Urothelium cell line (cell line): ENCODE data around the gene GPR152.

Experiments
- DNase-seq: peaks from one replicate; pipeline ENCODE4 v3.0.0; 2011; ENCODE audit warnings: low spot score, mixed read lengths
- FAIRE-seq: peaks from 2 replicates; lab custom pipeline; 2011; peaks lifted over from hg19 to GRCh38; lab: Jason Lieb, UNC

The GPR152 gene

GRCh38 chr11:67442504-67443404, 9.8 kb downstream of the GPR152 start:
- DNase-seq (peak; percentile 21), FAIRE-seq (no peak)

DNA sequence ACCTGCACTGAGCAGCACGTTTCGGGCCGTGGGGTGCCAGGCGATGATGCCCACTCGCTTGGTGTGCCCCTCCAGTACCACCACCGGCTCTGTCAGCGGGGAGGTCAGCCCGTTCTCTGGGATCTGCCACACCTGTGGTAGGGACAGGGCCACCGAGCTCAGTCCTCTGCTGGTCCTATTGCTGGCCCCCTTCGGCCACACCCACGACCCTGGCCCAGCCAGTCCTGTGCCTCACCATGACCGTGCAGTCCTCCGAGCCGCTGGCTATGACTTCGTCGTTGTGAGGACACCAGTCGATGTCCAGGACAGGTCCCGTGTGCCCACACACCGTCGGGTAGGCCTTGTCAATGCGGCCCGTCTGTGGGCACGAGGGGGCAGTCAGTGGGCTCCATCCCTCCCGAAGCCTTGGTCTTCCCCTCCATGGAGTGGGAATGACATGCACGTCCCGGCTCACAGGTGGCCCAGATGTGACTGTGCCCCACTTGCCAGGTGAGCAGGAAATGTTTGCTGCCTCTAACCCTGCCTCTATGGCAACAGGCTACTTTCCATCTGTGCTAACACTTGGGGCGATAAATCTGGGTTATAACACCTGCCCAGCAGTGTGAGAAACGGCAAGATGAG, 10.7 kb downstream of the GPR152 start:
- DNase-seq (no peak), FAIRE-seq (no peak)

- FAIRE-seq (no peak), DNase-seq (no peak)
These were observed 11.4 kb downstream of the GPR152 start for GRCh38 chr11:67441098-67441563.

GRCh38 chr11:67440229-67441097, 12.1 kb downstream of the GPR152 start:
- FAIRE-seq (no peak), DNase-seq (no peak)

- FAIRE-seq = peak; percentile 17
These were observed 13.0 kb downstream of the GPR152 start for GRCh38 chr11:67439321-67440228.

GRCh38 chr11:67438158-67438902, 14.2 kb downstream of the GPR152 start:
- DNase-seq (no peak), FAIRE-seq (no peak)

More at GRCh38 chr11:67439321-67440228, 13.0 kb downstream of the GPR152 start:
- DNase-seq = no peak

GRCh38 chr11:67437809-67438157, 14.7 kb downstream of the GPR152 start:
- FAIRE-seq = no peak
- DNase-seq = no peak

GRCh38 chr11:67437082-67437808, 15.3 kb downstream of the GPR152 start, which contains the start of gene PTPRCAP:
PTPRCAP (minus strand) TSS chr11:67437682; CDS start chr11:67437619, 63 bp downstream.
- FAIRE-seq (no peak), DNase-seq (no peak)

- no peak for FAIRE-seq
- DNase-seq = peak; percentile 37
These were observed 16.0 kb downstream of the GPR152 start for GRCh38 chr11:67436459-67437081.

DNA sequence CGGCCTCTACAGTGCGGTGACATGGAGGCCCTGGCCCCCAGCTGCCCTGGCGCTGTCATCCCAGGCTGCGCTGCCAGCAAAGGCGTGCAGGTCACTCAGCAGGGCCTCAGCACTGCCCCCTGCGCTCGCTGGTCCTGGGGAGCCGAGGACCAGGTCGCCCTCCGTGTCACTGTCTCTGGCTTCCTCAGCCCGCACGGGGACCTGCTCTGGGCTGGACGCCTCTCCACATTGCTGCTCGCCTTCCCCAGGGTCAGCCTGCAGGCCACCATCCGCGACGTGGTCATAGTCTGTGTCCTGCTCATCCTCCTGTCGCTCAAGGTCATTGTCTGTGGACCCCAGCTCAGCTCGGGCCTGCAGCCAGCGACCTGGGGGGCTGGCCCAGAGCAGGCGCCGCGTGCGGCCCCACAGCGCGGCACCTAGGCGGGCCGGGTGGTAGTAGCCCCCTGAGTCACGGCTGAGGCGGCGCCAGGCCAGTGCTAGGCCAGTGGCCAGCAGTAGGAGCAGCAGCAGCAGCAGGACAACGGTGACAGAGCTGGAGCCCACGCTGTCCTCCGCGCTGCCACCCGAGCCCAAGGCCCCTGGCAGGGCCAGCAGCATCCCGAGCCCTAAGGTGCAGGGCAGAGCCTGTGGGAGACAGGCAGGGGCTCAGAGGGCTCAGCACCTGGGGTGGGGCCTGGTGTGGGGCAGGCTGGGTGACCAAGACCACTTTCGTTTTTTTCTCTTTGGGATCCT, 16.6 kb downstream of the GPR152 start:
- FAIRE-seq = no peak

DNA sequence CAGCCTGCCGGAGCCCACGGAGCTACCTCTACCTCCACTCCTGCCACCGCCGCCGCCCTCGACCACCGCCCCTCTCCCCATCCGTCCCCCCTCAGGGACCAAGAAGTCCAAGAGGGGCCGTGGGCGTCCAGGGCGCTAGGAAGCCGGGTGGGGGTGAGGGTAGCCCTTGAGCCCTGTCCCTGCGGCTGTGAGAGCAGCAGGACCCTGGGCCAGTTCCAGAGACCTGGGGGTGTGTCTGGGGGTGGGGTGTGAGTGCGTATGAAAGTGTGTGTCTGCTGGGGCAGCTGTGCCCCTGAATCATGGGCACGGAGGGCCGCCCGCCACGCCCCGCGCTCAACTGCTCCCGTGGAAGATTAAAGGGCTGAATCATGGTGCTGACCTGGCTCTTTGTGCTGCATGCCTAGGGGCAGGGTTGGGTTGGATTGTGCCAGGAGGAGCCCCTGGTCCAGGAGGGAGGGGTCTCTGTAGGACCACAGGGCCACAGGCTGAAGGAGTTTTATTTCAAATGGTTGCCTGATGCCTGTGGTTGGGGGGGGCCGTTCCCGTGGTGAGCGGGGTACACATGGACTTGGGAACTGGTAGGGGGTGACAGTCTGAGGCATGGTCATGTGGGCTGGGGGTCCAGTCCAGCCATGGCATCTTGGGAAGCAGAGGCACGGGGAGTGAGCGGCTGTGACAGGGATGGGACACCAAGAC, 17.4 kb downstream of the GPR152 start:
- FAIRE-seq = no peak
- no peak for DNase-seq

More for the DNA sequence above, 16.6 kb downstream of the GPR152 start:
- DNase-seq = no peak

DNA sequence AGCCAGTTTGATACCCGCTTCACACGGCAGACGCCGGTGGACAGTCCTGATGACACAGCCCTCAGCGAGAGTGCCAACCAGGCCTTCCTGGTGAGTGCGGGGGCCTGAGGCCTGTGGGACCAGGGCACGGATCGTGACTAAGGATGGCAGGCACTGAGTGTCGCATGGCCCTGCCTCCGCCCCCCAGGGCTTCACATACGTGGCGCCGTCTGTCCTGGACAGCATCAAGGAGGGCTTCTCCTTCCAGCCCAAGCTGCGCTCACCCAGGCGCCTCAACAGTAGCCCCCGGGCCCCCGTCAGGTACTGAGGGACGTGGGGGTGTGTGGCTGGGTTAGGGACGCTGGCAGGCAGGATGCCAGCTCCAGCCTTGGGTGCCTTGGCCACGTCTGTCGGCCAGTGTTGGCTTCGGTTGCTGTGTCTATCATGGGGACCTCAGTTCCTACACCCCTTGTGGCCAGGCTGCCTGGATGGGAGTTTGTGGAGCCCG, 18.1 kb downstream of the GPR152 start:
- no peak for FAIRE-seq

DNA sequence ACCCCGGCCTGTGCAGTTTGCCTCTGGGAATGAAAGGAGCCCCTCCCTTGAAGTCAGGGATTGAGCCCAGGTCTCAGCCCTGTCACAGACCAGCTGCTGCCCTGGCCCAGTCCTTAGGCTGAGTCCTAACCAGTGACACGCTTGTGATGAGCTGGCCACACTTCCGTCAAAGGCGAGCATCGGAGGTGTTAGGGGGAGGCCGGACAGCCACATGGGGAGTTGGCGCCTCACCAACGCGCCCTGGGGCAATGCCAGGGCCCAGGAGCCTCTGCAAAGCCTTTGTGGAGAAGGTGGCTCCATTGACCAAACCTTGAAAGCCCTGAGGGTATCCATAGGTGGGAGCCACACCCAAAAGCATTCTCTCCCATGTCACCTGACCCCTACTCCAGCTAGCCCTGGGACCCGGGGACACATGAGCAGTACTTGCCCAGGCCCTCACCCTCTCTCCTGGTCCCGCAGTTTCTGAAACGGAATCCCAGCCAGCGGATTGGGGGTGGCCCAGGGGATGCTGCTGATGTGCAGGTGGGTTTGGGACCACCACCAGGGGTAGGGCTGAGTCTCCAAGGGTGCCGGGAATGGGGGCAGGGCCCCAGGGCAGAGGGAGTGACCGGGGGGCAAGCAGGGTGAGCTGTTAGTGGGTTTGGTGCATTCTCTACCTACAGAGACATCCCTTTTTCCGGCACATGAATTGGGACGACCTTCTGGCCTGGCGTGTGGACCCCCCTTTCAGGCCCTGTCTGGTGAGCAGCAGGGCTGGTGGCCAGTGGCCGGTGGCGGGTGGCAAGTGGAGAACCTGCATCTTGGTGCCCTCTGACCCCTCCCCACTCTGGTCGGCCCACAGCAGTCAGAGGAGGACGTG, 18.8 kb downstream of the GPR152 start:
- DNase-seq (no peak), FAIRE-seq (no peak)

More for the DNA sequence above, 18.1 kb downstream of the GPR152 start:
- DNase-seq = no peak

DNA sequence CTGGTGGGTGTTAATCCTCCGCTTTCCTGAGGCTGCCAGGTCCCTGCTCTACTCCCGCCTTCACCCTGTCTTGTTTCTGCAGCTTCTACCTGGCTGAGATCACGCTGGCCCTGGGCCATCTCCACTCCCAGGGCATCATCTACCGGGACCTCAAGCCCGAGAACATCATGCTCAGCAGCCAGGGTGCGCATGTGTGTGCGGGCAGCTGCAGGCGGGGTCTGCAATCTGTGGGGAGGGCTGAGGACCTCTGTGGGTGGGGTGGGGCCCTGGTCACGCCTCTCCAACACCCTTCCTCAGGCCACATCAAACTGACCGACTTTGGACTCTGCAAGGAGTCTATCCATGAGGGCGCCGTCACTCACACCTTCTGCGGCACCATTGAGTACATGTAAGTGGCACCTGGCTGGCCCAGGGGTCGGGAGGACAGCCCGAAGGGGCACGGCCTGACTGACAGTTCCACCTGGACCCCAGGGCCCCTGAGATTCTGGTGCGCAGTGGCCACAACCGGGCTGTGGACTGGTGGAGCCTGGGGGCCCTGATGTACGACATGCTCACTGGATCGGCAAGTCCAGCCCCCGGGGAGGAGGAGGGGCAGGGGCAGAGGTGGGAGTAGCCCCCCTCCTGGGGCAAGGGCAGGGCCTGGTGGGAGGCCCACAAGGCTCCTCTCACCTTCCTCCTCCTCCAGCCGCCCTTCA, 19.7 kb downstream of the GPR152 start:
- no peak for FAIRE-seq

More for the DNA sequence above, 19.7 kb downstream of the GPR152 start:
- DNase-seq = no peak
